OCI-LY1 (cell line): ENCODE results near the gene SOX9.

Experiments used
- CTCF ChIP-seq: fragments of 200-600 bp; sonication (generic), shearing (Covaris generic); IDR thresholded peaks from 2 replicates; pipeline ENCODE4 v1.5.1; 2017; ENCODE audit warnings: mild to moderate bottlenecking, antibody characterized with exemption, low read length, moderate library complexity, mixed read lengths
- EZH2 ChIP-seq: fragments of 200-600 bp; sonication (generic), shearing (Covaris generic); IDR thresholded peaks from 2 replicates; pipeline ENCODE4 v1.8.0; 2017; ENCODE audit warnings: borderline replicate concordance, mixed run types, mild to moderate bottlenecking, antibody characterized with exemption, low read length, moderate library complexity, mixed read lengths

- TF ChIP-seq EZH2 (no peak), CTCF (no peak)
These were observed 31.0 kb downstream of the SOX9 start for GRCh38 chr17:72151565-72152386.
